Activated CD4-positive, alpha-beta T cell treated with anti-CD3 and anti-CD28 coated beads, Interleukin-2, amount 10 ng/mL, durations not matched to agents 7 days and 5 days (primary cell): ENCODE data around the gene S1PR1. TPM values are rescaled to one million over a fixed set of nuclear protein-coding genes. Genes with fewer than 3 reads are reported as not detected.
A peak's percentile ranks its signal among the peaks of the same experiment; 100 is the strongest.
"Not testable (repeated sequence)": the region's sequence is repeated elsewhere in the genome, so short reads cannot be mapped to it uniquely, and the experiment has no call there.

Experiments
- CTCF ChIA-PET: fragments of 350-600 bp; sonication (Branson Sonifier 250); formaldehyde crosslinking; loops from one replicate; lab custom pipeline; 2021; ENCODE audit warnings: antibody characterized with exemption; lab: Charles Lee
- POLR2A ChIA-PET: fragments of 350-600 bp; sonication (Branson Sonifier 250); formaldehyde crosslinking; loops from one replicate; lab custom pipeline; 2021; ENCODE audit warnings: antibody characterized with exemption; lab: Charles Lee
- DNase-seq: peaks from one replicate; pipeline ENCODE4 v3.0.0-alpha.2; 2020
- H3K27ac Mint-ChIP-seq: one replicate; pipeline ENCODE4 v1.8.0; 2021; ENCODE audit warnings: mild to moderate bottlenecking, moderate library complexity, mixed read lengths
- H3K27me3 Mint-ChIP-seq: one replicate; pipeline ENCODE4 v1.8.0; 2021; ENCODE audit warnings: mixed read lengths
- H3K36me3 Mint-ChIP-seq: one replicate; pipeline ENCODE4 v1.8.0; 2021; ENCODE audit warnings: low read depth, mixed read lengths
- H3K4me1 Mint-ChIP-seq: one replicate; pipeline ENCODE4 v1.8.0; 2021; ENCODE audit warnings: mixed read lengths
- H3K4me3 Mint-ChIP-seq: one replicate; pipeline ENCODE4 v1.8.0; 2021; ENCODE audit warnings: mild to moderate bottlenecking, moderate library complexity, mixed read lengths
- H3K9me3 Mint-ChIP-seq: one replicate; pipeline ENCODE4 v1.8.0; 2021; ENCODE audit warnings: mixed read lengths
- total RNA-seq, 2 experiments: library from RNA; stranded (reverse); gene quantifications; one replicate each; pipeline ENCODE4 v1.2.3, GENCODE V29; 2021

S1PR1 gene
- total RNA-seq, 2 experiments from 2014 or later, result 177 to 209 TPM

DNA sequence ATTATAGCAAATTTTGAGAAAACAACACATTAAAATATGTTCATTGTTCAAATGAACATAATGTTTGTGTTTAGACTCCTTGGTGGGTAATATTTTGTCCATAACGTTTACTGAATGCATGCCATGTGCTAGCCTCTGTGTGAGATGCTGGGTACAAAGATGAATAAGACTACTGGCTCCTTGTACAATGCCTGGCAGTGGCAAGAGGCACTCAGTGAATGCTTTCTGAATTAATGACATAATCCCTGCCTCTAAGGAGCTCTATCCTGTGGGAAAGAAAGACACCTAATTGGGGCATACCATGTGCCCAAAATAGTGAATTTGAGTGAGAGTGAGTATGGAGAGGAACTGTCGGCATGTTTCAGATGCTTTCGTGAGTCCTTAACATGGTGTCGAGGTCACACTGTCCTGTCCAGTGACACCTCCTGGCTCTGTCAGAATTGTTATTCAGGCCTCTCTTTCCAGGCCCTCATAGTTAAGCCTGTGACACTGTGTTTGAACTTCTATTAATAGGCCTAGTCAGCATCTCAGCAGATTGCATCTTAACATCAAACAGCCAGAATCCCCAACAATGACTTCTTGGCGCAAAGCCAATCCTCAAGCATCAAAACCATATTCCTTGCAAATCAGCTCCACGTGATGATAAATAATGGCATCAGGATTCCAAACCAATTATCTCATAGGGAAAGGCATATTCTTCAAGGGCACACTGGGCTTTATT, 32.8 kb upstream of the S1PR1 start:
- H3K27ac Mint-ChIP-seq, result no peak overlapping the region
- ChIA-PET POLR2A (no interaction called here), CTCF (interaction anchor here (1.0 to 3.2 kb wide), 3 partner anchors 13 to 35 kb away, joined by 3 to 9 read pairs (median 4); partner anchors contain the start of gene S1PR1)
- H3K4me3 Mint-ChIP-seq, result no peak overlapping the region
- peaks cover 15% of the 10 kb centered on the region for H3K9me3 Mint-ChIP-seq
- H3K27me3 Mint-ChIP-seq, result no peaks in the 10 kb centered on the region
- no peak for DNase-seq
- H3K36me3 Mint-ChIP-seq, result peaks cover 9% of the 10 kb centered on the region
- peaks cover 25% of the 10 kb centered on the region for H3K4me1 Mint-ChIP-seq

- DNase-seq, result no peak
- Mint-ChIP-seq H3K9me3 (peaks cover 11% of the 10 kb centered on the region), H3K27me3 (no peaks in the 10 kb centered on the region), H3K36me3 (peaks cover 6% of the 10 kb centered on the region), H3K4me3 (no peak overlapping the region), H3K4me1 (peaks cover 14% of the 10 kb centered on the region), H3K27ac (no peak overlapping the region)
- ChIA-PET CTCF (interaction anchor here (0.6 to 3.2 kb wide), 4 partner anchors 8 to 41 kb away, joined by 3 to 9 read pairs (median 4); no protein-coding TSS in a partner anchor), POLR2A (no interaction called here)
Observed at GRCh38 chr1:101205457-101205856, 31.4 kb upstream of the S1PR1 start.

DNA sequence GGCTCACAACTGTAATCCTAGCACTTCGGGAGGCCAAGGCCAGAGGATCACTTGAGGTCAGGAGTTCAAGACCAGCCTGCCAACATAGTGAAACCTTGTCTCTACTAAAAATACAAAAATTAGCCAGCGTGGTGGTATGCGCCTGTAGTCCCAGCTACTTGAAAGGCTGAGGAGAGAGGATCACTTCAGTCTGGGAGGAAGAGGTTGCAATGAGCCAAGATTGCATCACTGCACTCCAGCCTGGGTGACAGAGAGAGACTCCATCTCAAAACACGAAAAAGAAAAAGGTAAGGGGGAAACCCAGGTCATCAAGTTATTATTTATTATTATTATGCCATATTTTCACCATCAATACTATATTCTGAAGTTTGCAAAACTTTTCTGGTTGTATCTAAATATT, 30.7 kb upstream of the S1PR1 start:
- H3K4me1 Mint-ChIP-seq, result peaks cover 11% of the 10 kb centered on the region
- H3K9me3 Mint-ChIP-seq, result peaks cover 13% of the 10 kb centered on the region
- POLR2A ChIA-PET, H3K27ac Mint-ChIP-seq, H3K27me3 Mint-ChIP-seq, DNase-seq, H3K36me3 Mint-ChIP-seq, H3K4me3 Mint-ChIP-seq: not testable (repeated sequence)
- CTCF ChIA-PET, result interaction anchor here (1.1 to 3.2 kb wide), 2 partner anchors 33 to 40 kb away, joined by 3 to 9 read pairs; no protein-coding TSS in a partner anchor

DNA sequence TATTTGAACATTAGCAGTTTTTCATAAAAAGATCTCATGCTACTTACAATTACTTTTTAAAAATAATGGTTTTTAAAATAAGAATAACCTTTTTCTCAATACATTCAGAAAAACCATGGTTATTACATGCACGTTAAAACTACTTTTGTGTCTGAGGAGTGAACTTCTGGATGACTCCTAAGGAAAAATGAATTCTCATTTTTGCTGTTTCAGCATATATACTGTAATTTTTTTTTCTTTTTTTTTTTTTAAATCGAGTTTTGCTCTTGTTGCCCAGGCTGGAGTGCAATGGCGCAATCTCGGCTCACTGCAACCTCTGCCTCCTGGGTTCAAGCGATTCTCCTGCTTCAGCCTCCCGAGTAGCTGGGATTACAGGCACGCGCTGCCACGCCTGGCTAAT, 29.5 kb upstream of the S1PR1 start:
- DNase-seq, H3K27ac Mint-ChIP-seq, H3K4me3 Mint-ChIP-seq, POLR2A ChIA-PET, H3K36me3 Mint-ChIP-seq, H3K27me3 Mint-ChIP-seq: not testable (repeated sequence)
- H3K4me1 Mint-ChIP-seq, result peaks cover 11% of the 10 kb centered on the region
- peaks cover 11% of the 10 kb centered on the region for H3K9me3 Mint-ChIP-seq
- CTCF ChIA-PET, result interaction anchor here (0.9 to 1.1 kb wide), 2 partner anchors 9 to 31 kb away, joined by 3 read pairs; no protein-coding TSS in a partner anchor

GRCh38 chr1:101207891-101208290, 28.9 kb upstream of the S1PR1 start:
- Mint-ChIP-seq H3K9me3 (peaks cover 9% of the 10 kb centered on the region), H3K27me3 (no peaks in the 10 kb centered on the region), H3K4me1 (peaks cover 11% of the 10 kb centered on the region), H3K36me3 (peaks cover 6% of the 10 kb centered on the region), H3K27ac (no peak overlapping the region), H3K4me3 (no peak overlapping the region)
- DNase-seq, result no peak
- CTCF ChIA-PET, result interaction anchor here (0.9 to 1.0 kb wide), 2 partner anchors 31 to 43 kb away, joined by 3 read pairs; no protein-coding TSS in a partner anchor
- POLR2A ChIA-PET, result no interaction called here

GRCh38 chr1:101215363-101216011, 21.3 kb upstream of the S1PR1 start:
- H3K9me3 Mint-ChIP-seq, result peaks cover 7% of the 10 kb centered on the region
- ChIA-PET CTCF (interaction anchor here (1.1 to 1.2 kb wide), 4 partner anchors 16 to 307 kb away, joined by 3 to 5 read pairs (median 4); no protein-coding TSS in a partner anchor), POLR2A (no interaction called here)
- DNase-seq, result no peak
- H3K27ac Mint-ChIP-seq, result no peak overlapping the region
- H3K36me3 Mint-ChIP-seq, result peaks cover 11% of the 10 kb centered on the region
- no peak overlapping the region for H3K4me3 Mint-ChIP-seq
- no peaks in the 10 kb centered on the region for H3K27me3 Mint-ChIP-seq
- peaks cover 8% of the 10 kb centered on the region for H3K4me1 Mint-ChIP-seq

DNA sequence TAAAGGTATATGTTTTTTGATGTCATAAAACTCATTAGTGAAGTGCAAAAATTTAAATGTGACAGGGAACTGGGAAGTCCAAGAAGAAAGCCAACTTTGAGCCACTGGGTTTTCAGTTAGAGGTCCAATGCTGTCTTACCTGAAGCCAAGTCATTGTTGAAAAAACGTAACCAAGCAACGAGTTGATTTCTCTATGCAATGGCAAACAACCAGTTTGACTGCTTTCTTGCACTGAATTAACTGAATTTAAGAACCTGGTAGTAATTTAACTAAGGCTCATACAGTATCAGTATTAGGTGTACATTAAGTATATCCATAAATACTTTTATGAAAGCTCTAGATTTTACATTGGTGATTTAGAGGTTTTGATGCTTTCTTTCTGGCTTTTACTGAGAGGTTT, 20.2 kb upstream of the S1PR1 start:
- peaks cover 10% of the 10 kb centered on the region for H3K36me3 Mint-ChIP-seq
- DNase-seq, result no peak
- ChIA-PET CTCF (interaction anchor here (1.1 to 1.6 kb wide), 2 partner anchors 12 to 22 kb away, joined by 3 to 5 read pairs; no protein-coding TSS in a partner anchor), POLR2A (interaction anchor here (0.7 kb wide), 1 partner anchor 68 kb away, joined by 3 read pairs; no protein-coding TSS in a partner anchor)
- peaks cover 8% of the 10 kb centered on the region for H3K9me3 Mint-ChIP-seq
- H3K27ac Mint-ChIP-seq, result no peak overlapping the region
- no peak overlapping the region for H3K4me3 Mint-ChIP-seq
- H3K27me3 Mint-ChIP-seq, result no peaks in the 10 kb centered on the region
- H3K4me1 Mint-ChIP-seq, result peaks cover 17% of the 10 kb centered on the region

DNA sequence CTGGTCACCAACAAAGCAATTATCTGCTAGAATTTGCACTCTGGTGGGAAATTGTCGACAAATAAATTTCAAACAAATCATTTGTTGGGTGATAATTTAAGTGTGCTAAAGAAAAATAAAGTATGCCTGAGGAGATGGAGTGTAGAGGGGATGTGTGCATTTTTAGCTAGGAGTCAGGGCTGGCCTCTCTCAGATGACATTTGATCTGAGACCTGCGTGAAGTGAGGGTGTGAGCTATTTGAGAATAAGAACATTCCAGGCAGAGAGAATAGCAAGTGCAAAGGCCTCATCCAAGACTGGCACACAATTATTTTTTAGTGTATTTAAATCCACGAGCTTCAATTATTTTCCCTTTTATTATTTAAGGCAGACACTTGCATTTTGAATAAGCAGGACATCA, 19.7 kb upstream of the S1PR1 start:
- Mint-ChIP-seq H3K27me3 (no peaks in the 10 kb centered on the region), H3K27ac (no peak overlapping the region), H3K4me1 (peaks cover 23% of the 10 kb centered on the region), H3K4me3 (no peak overlapping the region), H3K9me3 (peaks cover 5% of the 10 kb centered on the region), H3K36me3 (peaks cover 13% of the 10 kb centered on the region)
- ChIA-PET POLR2A (interaction anchor here (0.7 kb wide), 1 partner anchor 68 kb away, joined by 3 read pairs; no protein-coding TSS in a partner anchor), CTCF (interaction anchor here (0.6 to 1.6 kb wide), 2 partner anchors 12 to 18 kb away, joined by 3 read pairs; no protein-coding TSS in a partner anchor)
- DNase-seq, result no peak

GRCh38 chr1:101218968-101219367, 17.9 kb upstream of the S1PR1 start:
- H3K4me3 Mint-ChIP-seq, POLR2A ChIA-PET, H3K9me3 Mint-ChIP-seq, H3K27ac Mint-ChIP-seq, DNase-seq, H3K27me3 Mint-ChIP-seq: not testable (repeated sequence)
- peaks cover 33% of the 10 kb centered on the region for H3K4me1 Mint-ChIP-seq
- peaks cover 18% of the 10 kb centered on the region for H3K36me3 Mint-ChIP-seq
- CTCF ChIA-PET, result interaction anchor here (0.7 to 1.6 kb wide), 4 partner anchors 9 to 1917 kb away, joined by 3 read pairs; no protein-coding TSS in a partner anchor

DNA sequence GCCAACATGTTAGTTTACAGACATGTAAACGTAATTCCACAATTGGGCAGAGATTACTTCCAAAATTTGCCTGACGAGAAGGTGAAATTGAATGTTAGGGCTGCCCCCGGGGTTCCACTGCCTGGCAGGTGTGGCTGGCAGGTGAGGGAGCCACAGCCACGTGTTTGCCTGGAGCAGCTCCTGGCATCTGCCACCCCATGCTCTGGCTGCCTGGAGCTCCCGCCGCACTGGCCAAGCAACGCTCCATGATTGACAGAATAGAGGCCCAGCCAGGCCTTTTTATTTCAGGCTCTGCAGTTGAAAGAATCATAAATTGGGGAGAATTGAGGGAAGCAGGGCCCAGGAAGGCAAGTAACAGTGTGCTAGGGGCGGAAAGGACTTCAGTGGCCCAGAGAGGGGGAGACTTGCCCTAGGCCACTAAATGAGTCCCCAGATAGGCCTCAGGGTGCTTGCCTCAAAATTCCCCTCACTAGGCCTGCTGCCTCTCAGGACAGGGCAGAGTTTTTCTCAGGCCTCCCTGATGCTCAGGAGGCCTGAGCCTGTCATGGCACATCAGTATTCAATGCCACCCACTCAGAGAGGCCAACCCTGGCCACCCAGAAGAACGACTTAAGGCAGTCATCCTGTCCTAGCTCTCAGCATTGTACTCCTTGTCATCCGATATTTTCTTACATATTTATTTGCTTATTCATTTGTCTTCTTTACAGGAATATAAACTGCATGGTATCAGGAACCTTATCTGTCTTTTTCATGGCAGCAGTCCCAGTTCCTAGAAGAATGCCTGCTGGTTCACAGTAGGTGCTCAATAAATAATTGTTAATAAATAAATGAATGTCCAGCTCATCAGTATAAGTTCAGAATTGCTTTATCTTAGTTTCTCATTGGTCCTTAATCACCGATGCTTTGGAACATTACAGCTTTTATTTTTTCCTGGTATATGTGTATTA, 16.6 kb upstream of the S1PR1 start:
- Mint-ChIP-seq H3K4me3 (no peak overlapping the region), H3K27ac (no peak overlapping the region), H3K36me3 (peaks cover 15% of the 10 kb centered on the region), H3K27me3 (no peaks in the 10 kb centered on the region), H3K9me3 (peaks cover 5% of the 10 kb centered on the region), H3K4me1 (peaks cover 32% of the 10 kb centered on the region)
- ChIA-PET CTCF (interaction anchor here (0.7 to 2.0 kb wide), 7 partner anchors 12 to 140 kb away, joined by 3 to 8 read pairs (median 4); no protein-coding TSS in a partner anchor), POLR2A (no interaction called here)
- no peak for DNase-seq

- H3K27me3 Mint-ChIP-seq, result no peaks in the 10 kb centered on the region
- ChIA-PET POLR2A (no interaction called here), CTCF (interaction anchor here (1.2 to 2.0 kb wide), 5 partner anchors 13 to 141 kb away, joined by 3 to 8 read pairs (median 4); no protein-coding TSS in a partner anchor)
- peak overlapping the region; percentile 13 for H3K27ac Mint-ChIP-seq
- no peak overlapping the region for H3K4me3 Mint-ChIP-seq
- peaks cover 5% of the 10 kb centered on the region for H3K9me3 Mint-ChIP-seq
- H3K4me1 Mint-ChIP-seq, result peaks cover 30% of the 10 kb centered on the region
- peaks cover 15% of the 10 kb centered on the region for H3K36me3 Mint-ChIP-seq
- DNase-seq, result no peak
Observed at GRCh38 chr1:101220906-101221305, 15.9 kb upstream of the S1PR1 start.
